Fibroblast of skin of right biceps (primary cell): ENCODE results near the gene TAF1C.

Source experiments
- DNase-seq: peaks from one replicate; pipeline ENCODE4 v3.0.0-alpha.2; 2013

TAF1C gene

DNA sequence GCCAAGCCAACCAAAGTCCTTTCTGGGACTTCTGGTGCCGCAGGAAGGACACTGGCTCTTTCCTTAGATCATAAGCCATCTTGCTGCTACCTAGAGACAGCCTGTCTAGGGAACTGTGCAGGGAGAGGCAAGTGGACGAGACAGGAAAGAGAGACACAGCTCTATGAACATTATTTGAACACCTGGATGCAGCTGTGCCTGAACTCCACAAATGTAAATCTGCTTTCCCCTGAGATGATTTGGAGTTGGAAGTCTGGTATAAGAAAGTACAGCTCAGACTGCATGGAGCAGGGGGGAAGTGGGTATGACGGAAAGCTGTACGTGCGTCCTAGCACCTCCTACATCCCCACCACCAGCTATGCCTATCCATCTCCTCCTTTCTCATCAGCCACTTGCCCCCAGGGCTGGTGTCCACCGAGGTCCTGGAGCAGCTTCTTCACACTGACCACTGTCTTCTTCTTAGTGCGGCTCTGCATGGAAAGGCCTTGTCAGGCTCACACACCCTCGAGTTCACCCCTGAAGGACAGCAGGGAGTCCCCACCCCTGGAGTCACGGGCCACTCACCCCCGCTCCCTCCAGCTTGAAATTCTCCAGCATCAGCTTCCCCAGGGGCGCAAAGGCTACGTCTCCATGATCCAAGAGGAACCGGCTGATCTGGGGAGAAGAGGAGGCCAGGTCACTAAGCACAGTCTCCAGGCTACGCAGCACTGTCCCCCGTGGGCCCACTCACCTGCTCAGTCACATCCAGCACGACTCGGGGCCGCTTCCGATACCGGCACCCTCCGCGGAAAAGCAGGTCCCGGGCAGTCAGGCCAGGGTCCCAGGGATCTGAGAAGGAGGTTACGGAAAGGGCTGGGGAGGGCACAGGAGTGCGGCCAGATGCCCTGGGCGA is 3.9 kb downstream of the TAF1C start:
- DNase-seq = no peak

GRCh38 chr16:84182104-84182503 is 4.8 kb downstream of the TAF1C start:
- no peak for DNase-seq

- DNase-seq = no peak
These were observed 5.5 kb downstream of the TAF1C start for GRCh38 chr16:84181144-84181915.

GRCh38 chr16:84180519-84181140 is 6.2 kb downstream of the TAF1C start:
- no peak for DNase-seq

DNA sequence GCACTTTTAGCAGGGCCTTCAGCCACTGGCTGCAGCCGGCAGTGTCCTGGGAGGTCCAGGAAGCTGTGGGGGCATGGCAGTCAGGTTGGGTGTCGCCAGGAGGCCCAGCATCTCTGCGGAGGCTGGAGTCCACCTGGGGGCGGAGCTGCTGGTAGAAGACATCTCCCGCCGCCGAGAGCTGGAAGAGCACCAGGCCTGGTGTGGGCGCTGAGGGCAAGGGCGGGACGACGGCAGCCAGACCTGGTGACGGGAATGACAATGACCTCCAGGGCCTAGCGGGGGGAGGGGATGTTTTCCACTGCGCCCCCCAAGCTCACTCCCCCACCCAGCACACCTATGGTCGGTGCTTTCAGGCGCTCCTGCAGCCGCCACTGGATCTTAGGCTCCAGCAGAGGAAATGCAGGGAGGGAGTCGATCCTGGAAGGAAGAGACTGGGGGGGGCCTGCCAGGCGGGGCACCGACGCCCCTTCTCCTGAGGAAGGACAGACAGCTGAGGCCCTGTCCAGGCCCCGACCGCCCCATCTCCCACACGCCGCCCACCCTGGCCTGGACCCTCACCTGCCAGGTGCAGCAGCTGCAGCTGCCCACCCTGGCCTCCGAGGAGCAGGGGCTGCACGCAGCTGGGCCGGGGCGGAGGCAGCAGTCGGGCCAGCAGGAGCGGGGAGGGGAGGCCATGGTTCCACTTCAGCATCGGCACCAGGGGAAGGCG is 7.1 kb downstream of the TAF1C start:
- no peak for DNase-seq

DNA sequence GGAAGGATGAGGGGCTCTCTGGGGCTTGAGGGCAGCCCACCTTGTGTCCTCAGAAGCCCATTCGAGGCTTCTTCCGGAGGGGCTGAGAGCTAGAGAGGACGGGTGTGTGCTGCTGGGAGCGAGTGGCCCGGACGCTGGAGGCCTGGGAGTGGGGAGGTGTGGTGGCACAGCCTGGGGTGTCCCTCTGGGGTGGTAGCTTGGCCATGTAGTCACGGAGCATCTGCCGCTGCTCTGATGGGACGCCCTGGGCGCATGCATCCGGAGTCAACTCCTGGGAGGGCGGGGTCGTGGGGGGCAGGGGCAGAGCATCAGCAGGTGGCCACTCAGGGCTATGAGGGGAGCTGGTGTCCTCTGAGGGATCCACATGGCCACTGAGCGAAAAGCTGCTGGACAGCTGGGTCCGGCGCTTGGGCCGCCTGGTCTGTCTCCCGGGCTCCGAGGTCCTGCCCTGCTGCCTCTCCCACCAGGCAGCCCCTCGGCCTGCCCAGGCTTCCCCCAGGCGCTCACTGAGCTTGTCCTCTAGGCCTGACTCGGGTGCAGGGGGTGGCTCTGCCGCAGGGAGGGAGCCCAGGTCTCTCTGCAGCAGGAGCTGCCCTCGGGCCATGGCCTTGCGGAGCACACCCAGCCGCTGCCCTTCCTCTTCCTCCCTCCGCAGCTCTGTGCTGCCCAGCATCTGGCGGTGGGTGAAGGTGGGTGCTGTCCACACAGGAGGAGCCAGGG is 7.8 kb downstream of the TAF1C start:
- DNase-seq = no peak

GRCh38 chr16:84178146-84178765 is 8.6 kb downstream of the TAF1C start:
- DNase-seq = no peak

DNA sequence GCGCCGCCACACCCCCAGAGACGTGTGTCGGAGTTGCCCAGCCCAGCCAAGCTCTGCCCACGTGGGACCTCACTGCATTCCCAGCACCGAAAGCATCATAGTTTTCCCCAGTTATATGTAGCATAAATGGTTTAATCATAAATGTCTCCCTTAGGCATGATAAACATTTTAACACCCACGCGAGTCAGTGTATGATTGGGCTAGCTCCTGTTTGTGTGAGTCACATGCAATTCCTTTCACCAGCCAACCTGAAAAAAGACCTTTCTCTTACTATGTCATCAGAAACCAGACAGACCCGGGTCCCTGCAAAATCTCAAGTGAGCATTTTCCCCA is 9.2 kb downstream of the TAF1C start:
- peak; percentile 72 for DNase-seq

GRCh38 chr16:84176192-84177053 is 10.4 kb downstream of the TAF1C start:
- DNase-seq = no peak

- peak; percentile 39 for DNase-seq
These were observed 11.3 kb downstream of the TAF1C start for GRCh38 chr16:84175350-84176081.

DNA sequence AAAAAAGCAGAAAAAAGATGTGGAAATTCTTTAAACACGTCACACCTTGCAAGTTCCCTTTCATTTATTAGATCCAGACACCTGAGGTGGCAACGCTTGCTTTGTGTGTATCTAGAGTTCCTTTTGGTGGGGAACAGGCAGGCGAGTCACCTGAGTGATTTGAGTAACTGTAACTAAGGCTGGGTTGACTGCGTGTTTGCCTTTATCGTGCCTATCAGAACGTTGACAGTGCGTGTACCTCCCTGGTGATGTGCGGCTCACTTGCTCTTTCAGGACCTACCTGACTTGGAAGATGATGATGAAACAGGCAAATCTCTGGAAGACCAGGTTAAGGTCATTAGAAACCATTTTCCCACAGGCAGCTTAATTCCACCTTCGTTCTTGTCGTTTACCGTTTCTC is 12.5 kb downstream of the TAF1C start:
- no peak for DNase-seq

GRCh38 chr16:84169765-84170310 is 17.0 kb downstream of the TAF1C start:
- DNase-seq = no peak

GRCh38 chr16:84166796-84167695 is 19.8 kb downstream of the TAF1C start:
- DNase-seq = no peak

GRCh38 chr16:84165746-84166145 is 21.1 kb downstream of the TAF1C start:
- DNase-seq = no peak

DNA sequence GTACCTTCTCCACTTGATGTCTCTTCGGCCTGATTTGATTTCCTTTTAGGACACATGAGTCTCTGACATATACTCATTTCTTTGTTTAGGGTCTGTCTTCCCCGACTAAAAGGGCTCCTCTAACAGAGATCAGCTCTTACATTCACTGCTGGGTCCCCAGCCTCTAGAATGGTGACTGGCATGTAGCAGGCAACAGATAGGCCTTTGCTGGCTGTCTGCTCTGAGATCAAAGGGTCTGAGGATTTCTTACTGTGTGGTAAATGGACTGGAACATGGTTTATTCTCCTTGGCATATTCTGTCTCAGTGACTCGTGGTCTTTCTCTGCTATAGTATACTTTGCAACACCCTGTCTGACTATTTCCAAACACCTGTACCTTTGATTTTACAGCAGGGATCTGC is 25.1 kb downstream of the TAF1C start:
- no peak for DNase-seq

GRCh38 chr16:84161037-84161436 is 25.8 kb downstream of the TAF1C start:
- no peak for DNase-seq

DNA sequence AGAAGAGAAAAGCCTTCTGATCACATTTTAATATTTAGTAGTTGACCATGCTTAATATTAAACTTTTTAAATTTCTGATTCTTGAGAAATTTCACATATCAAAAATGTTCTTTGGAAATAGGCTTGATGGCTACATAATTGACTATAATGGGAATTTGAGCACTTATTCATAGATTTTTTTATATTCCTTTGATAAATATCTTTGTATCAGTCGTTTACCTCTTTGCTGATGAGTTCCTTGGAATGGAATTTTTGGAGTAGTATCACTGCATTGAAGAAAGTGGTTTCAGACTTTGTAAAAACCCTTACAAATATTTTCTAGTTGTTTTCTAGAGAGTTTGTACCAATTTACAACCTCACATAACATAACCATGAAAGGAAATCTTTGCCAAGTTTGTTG is 27.1 kb downstream of the TAF1C start:
- DNase-seq = no peak

GRCh38 chr16:84159007-84159406 is 27.9 kb downstream of the TAF1C start:
- DNase-seq = no peak

DNA sequence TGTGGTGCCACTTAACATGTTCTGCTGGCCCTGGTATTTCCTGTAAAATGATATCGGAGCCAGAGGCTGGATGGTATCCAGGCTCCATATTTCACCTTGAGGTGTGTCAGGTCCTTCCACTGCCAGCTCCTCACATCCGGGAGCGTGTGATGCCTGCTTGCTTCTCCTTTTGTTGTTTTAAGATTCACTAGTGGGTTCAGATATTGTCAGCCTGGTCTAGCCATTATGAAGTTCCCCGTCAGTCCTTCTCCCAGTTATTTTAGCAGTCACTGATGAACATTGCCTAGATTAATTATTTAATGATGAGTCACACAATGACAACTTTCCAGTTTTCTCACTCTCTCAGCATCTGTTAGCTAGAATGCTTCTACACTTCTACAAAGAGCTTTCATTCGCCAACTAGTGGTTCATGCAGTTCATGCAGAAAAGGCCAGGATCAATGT is 30.5 kb downstream of the TAF1C start:
- peak; percentile 26 for DNase-seq
